ENCODE results near the gene VTCN1. TPM values are rescaled to one million over a fixed set of nuclear protein-coding genes. Genes with fewer than 3 reads are reported as not detected.

VTCN1 gene
- total RNA-seq, 2 donors from 2014 or later: not detected

GRCh38 chr1:117146072-117146471 lies 64.7 kb downstream of the VTCN1 start:
- Mint-ChIP-seq H3K4me1 (peaks cover 6% of the 10 kb centered on the region), H3K27ac (no peak overlapping the region), H3K27me3 (peaks cover 39% of the 10 kb centered on the region), H3K36me3 (ENCODE audit: low read depth) (peaks cover 2% of the 10 kb centered on the region), H3K4me3 (no peak overlapping the region)
- ATAC-seq (no peak), DNase-seq (no peak)
- H3K9me3 ChIP-seq (ENCODE audit: control insufficient read depth, low read length, poor library complexity, severe bottlenecking): no peaks in the 10 kb centered on the region

GRCh38 chr1:117143871-117144270 lies 66.9 kb downstream of the VTCN1 start:
- Mint-ChIP-seq H3K4me3 (no peak overlapping the region), H3K36me3 (ENCODE audit: low read depth) (peaks cover 2% of the 10 kb centered on the region), H3K4me1 (peaks cover 6% of the 10 kb centered on the region), H3K27me3 (peaks cover 36% of the 10 kb centered on the region), H3K27ac (no peak overlapping the region)
- no peak for DNase-seq
- ATAC-seq: no peak
- no peaks in the 10 kb centered on the region for H3K9me3 ChIP-seq (ENCODE audit: control insufficient read depth, low read length, poor library complexity, severe bottlenecking)

- Mint-ChIP-seq H3K36me3 (ENCODE audit: low read depth) (no peaks in the 10 kb centered on the region), H3K27me3 (peaks cover 32% of the 10 kb centered on the region), H3K27ac (no peak overlapping the region), H3K4me1 (peaks cover 6% of the 10 kb centered on the region), H3K4me3 (no peak overlapping the region)
- ATAC-seq (no peak), DNase-seq (no peak)
- H3K9me3 ChIP-seq (ENCODE audit: control insufficient read depth, low read length, poor library complexity, severe bottlenecking): no peaks in the 10 kb centered on the region
Observed at GRCh38 chr1:117143172-117143571, 67.6 kb downstream of the VTCN1 start.

DNA sequence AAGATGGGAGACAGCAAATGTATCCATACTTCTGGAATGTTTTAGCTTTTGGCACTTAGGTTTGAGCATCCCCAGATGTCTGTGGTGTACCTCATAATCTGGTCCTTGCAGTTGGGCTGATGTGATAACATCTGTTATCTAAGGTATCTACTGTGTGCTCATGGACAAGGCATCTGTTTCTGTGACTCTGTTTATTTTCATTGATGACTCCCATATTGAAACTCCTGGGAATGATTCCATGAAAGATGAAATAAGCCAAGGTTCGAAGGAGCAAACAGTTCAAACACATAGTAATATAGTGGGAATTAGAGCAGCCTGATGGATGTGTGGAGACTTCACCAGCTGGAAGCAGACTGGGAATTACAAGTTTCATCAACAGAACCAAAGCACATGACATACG lies 68.5 kb downstream of the VTCN1 start:
- Mint-ChIP-seq H3K36me3 (ENCODE audit: low read depth) (no peaks in the 10 kb centered on the region), H3K4me3 (no peak overlapping the region), H3K27me3 (peaks cover 26% of the 10 kb centered on the region), H3K4me1 (peaks cover 4% of the 10 kb centered on the region), H3K27ac (no peak overlapping the region)
- DNase-seq: no peak
- H3K9me3 ChIP-seq (ENCODE audit: control insufficient read depth, low read length, poor library complexity, severe bottlenecking): no peaks in the 10 kb centered on the region
- no peak for ATAC-seq

GRCh38 chr1:117138561-117138960 lies 72.2 kb downstream of the VTCN1 start:
- H3K27ac Mint-ChIP-seq: no peak overlapping the region
- H3K4me3 Mint-ChIP-seq: no peak overlapping the region

GRCh38 chr1:117138106-117138505 lies 72.6 kb downstream of the VTCN1 start:
- H3K9me3 ChIP-seq (ENCODE audit: control insufficient read depth, low read length, poor library complexity, severe bottlenecking): no peaks in the 10 kb centered on the region
- peaks cover 18% of the 10 kb centered on the region for H3K27me3 Mint-ChIP-seq
- H3K4me3 Mint-ChIP-seq: no peak overlapping the region
- ATAC-seq (no peak), DNase-seq (no peak)
- H3K4me1 Mint-ChIP-seq: no peaks in the 10 kb centered on the region
- H3K36me3 Mint-ChIP-seq (ENCODE audit: low read depth): no peaks in the 10 kb centered on the region
- H3K27ac Mint-ChIP-seq: no peak overlapping the region

More at GRCh38 chr1:117138561-117138960, 72.2 kb downstream of the VTCN1 start:
- DNase-seq: no peak
- H3K9me3 ChIP-seq (ENCODE audit: control insufficient read depth, low read length, poor library complexity, severe bottlenecking): no peaks in the 10 kb centered on the region
- ATAC-seq: no peak
- Mint-ChIP-seq H3K27me3 (peaks cover 18% of the 10 kb centered on the region), H3K36me3 (ENCODE audit: low read depth) (no peaks in the 10 kb centered on the region), H3K4me1 (peaks cover 4% of the 10 kb centered on the region)

DNA sequence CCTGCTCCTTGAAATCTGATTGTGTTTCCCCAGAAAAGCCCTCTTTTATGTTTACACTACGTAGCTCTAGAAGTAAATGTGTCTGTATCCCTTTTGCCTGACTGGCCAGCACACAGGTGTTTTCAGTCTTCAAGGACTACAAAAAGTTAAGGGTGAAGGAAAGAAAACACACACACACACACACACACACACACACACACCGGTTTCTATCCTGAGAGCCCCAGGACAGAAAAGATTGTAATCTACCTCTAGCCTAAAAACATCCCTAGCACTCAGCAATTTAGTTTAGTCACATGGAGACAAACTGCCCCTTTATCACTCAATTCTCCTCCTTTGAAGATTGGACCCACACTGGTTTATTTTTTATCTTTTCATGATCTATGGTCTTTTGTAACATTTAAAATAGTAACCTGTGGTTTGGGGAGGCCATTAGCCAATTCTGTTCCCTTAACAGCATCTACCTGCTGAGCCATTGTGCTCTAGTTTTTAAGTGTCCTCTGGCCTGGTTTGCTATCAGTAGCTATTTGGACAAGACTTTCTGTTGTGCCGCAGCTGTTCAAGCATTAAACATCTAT lies 73.4 kb downstream of the VTCN1 start:
- no peak for DNase-seq
- H3K36me3 Mint-ChIP-seq (ENCODE audit: low read depth): no peaks in the 10 kb centered on the region
- no peak for ATAC-seq
- no peak overlapping the region for H3K27ac Mint-ChIP-seq
- no peak overlapping the region for H3K4me3 Mint-ChIP-seq
- no peaks in the 10 kb centered on the region for H3K4me1 Mint-ChIP-seq
- no peaks in the 10 kb centered on the region for H3K9me3 ChIP-seq (ENCODE audit: control insufficient read depth, low read length, poor library complexity, severe bottlenecking)
- H3K27me3 Mint-ChIP-seq: peaks cover 18% of the 10 kb centered on the region

- ATAC-seq (no peak), DNase-seq (no peak)
- Mint-ChIP-seq H3K27me3 (peaks cover 18% of the 10 kb centered on the region), H3K4me3 (no peak overlapping the region), H3K36me3 (ENCODE audit: low read depth) (no peaks in the 10 kb centered on the region), H3K27ac (no peak overlapping the region), H3K4me1 (no peaks in the 10 kb centered on the region)
- H3K9me3 ChIP-seq (ENCODE audit: control insufficient read depth, low read length, poor library complexity, severe bottlenecking): no peaks in the 10 kb centered on the region
Observed at GRCh38 chr1:117136749-117137148, 74.0 kb downstream of the VTCN1 start.

DNA sequence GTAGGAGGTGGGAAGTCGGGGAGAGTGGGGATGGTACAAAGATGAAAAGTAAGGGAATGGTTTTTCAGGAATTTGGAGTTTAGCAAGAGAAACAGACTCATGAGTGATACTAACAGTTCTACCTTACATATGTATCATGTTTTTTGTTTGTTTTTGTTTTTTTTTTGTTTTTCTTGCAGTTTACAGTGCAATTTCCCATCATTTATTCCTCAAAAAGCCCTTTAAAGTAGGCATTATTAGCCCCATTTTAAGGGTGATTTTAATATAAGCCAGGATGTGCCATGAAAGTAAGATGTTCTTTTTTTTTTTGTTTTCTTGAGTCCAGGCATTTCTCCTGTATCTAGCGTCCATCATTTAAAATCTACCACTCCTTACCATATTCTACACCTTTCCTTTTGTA lies 75.4 kb downstream of the VTCN1 start:
- no peak for ATAC-seq
- no peak overlapping the region for H3K27ac Mint-ChIP-seq
- DNase-seq: no peak
- H3K9me3 ChIP-seq (ENCODE audit: control insufficient read depth, low read length, poor library complexity, severe bottlenecking): no peaks in the 10 kb centered on the region
- H3K4me3 Mint-ChIP-seq: no peak overlapping the region
- peaks cover 18% of the 10 kb centered on the region for H3K27me3 Mint-ChIP-seq
- H3K4me1 Mint-ChIP-seq: no peaks in the 10 kb centered on the region
- no peaks in the 10 kb centered on the region for H3K36me3 Mint-ChIP-seq (ENCODE audit: low read depth)

DNA sequence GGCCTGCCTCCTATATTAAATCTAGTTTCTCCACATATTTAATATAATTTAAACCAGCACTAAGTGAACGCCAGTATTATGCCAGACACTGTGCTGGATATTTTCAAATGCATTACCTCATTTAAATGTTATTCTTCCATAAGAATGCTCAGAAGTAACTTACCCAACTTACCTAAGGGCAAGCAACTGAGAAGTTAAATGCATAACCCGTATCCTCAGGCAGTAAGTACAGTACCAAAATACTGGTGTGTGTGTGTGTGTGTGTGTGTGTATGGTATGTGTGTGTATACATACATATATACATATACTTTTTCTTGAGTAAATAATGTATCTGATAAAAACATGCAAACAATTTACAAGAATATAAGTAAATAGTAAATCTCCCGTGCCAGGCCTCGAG lies 80.2 kb downstream of the VTCN1 start:
- no peak overlapping the region for H3K4me3 Mint-ChIP-seq
- H3K27me3 Mint-ChIP-seq: peaks cover 21% of the 10 kb centered on the region

GRCh38 chr1:117128323-117129079 lies 82.2 kb downstream of the VTCN1 start:
- H3K36me3 Mint-ChIP-seq (ENCODE audit: low read depth): peaks cover 7% of the 10 kb centered on the region
- DNase-seq: no peak
- no peak overlapping the region for H3K4me3 Mint-ChIP-seq
- peak overlapping the region; percentile 51 for H3K27ac Mint-ChIP-seq
- peaks cover 5% of the 10 kb centered on the region for H3K27me3 Mint-ChIP-seq
- peaks cover 3% of the 10 kb centered on the region for H3K4me1 Mint-ChIP-seq
- peak; percentile 58 for ATAC-seq
- H3K9me3 ChIP-seq (ENCODE audit: control insufficient read depth, low read length, poor library complexity, severe bottlenecking): no peaks in the 10 kb centered on the region

More for the DNA sequence above, 80.2 kb downstream of the VTCN1 start:
- H3K27ac Mint-ChIP-seq: no peak overlapping the region
- H3K9me3 ChIP-seq (ENCODE audit: control insufficient read depth, low read length, poor library complexity, severe bottlenecking): no peaks in the 10 kb centered on the region
- ATAC-seq: no peak
- H3K4me1 Mint-ChIP-seq: peaks cover 3% of the 10 kb centered on the region
- no peak for DNase-seq
- peaks cover 7% of the 10 kb centered on the region for H3K36me3 Mint-ChIP-seq (ENCODE audit: low read depth)

GRCh38 chr1:117127795-117128194 lies 82.9 kb downstream of the VTCN1 start:
- H3K4me1 Mint-ChIP-seq: peaks cover 3% of the 10 kb centered on the region
- DNase-seq: no peak
- H3K4me3 Mint-ChIP-seq: no peak overlapping the region
- H3K27ac Mint-ChIP-seq: peak overlapping the region; percentile 51
- peaks cover 7% of the 10 kb centered on the region for H3K36me3 Mint-ChIP-seq (ENCODE audit: low read depth)
- ATAC-seq: no peak
- peaks cover 5% of the 10 kb centered on the region for H3K27me3 Mint-ChIP-seq
- H3K9me3 ChIP-seq (ENCODE audit: control insufficient read depth, low read length, poor library complexity, severe bottlenecking): no peaks in the 10 kb centered on the region

DNA sequence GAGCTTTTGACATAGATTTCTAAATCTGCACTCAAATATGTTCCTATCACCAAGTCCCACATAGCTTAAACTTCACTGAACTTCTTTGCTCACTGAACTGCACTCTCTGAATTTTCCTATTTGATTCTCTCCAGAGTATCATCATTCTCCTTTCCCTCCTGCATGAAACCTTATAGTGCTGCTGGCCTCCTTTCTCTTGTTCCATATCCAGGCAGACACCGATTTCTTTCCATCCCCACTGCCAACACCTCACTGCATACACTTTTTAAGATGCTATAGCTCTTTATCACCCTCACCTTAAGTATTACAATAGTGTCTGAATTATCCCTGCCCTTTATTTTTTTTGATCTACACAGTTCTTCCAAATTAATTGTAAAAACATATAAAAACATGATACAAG lies 86.1 kb downstream of the VTCN1 start:
- no peak overlapping the region for H3K4me3 Mint-ChIP-seq
- H3K9me3 ChIP-seq (ENCODE audit: control insufficient read depth, low read length, poor library complexity, severe bottlenecking): no peaks in the 10 kb centered on the region

GRCh38 chr1:117123274-117123673 lies 87.5 kb downstream of the VTCN1 start:
- peak overlapping the region; percentile 52 for H3K4me3 Mint-ChIP-seq
- H3K4me1 Mint-ChIP-seq: peaks cover 13% of the 10 kb centered on the region
- no peaks in the 10 kb centered on the region for H3K9me3 ChIP-seq (ENCODE audit: control insufficient read depth, low read length, poor library complexity, severe bottlenecking)
- DNase-seq: no peak
- ATAC-seq: no peak
- no peak overlapping the region for H3K27ac Mint-ChIP-seq
- H3K36me3 Mint-ChIP-seq (ENCODE audit: low read depth): peaks cover 7% of the 10 kb centered on the region
- peaks cover 2% of the 10 kb centered on the region for H3K27me3 Mint-ChIP-seq

More for the DNA sequence above, 86.1 kb downstream of the VTCN1 start:
- H3K27me3 Mint-ChIP-seq: peaks cover 5% of the 10 kb centered on the region
- H3K36me3 Mint-ChIP-seq (ENCODE audit: low read depth): peaks cover 7% of the 10 kb centered on the region
- H3K27ac Mint-ChIP-seq: no peak overlapping the region
- DNase-seq (no peak), ATAC-seq (no peak)
- H3K4me1 Mint-ChIP-seq: peaks cover 16% of the 10 kb centered on the region

Data from T-helper 17 cell (primary cell).